Spinal cord (tissue), 10 donors: ENCODE results near the gene CRYBA4. TPM values are rescaled to one million over a fixed set of nuclear protein-coding genes. Genes with fewer than 3 reads are reported as not detected.

Experiments used
- DNase-seq, 6 donors: peaks; one replicate each; pipeline versions ENCODE4 v3.0.0 to v3.0.0-alpha.2; 2013 to 2015; ENCODE audit warnings: low spot score in 6 of 6, low read depth in 4 of 6
- H3K27ac ChIP-seq: one replicate; pipeline ENCODE4 v1.5.1; 2013; ENCODE audit warnings: low read depth, low read length, control low read depth
- H3K27me3 ChIP-seq: one replicate; pipeline ENCODE4 v1.6.1; 2013; ENCODE audit warnings: low read length; ENCODE audit not compliant: control insufficient read depth, insufficient read depth
- H3K36me3 ChIP-seq: one replicate; pipeline ENCODE4 v1.6.1; 2013; ENCODE audit warnings: low read length; ENCODE audit not compliant: control insufficient read depth, insufficient read depth
- H3K4me1 ChIP-seq: one replicate; pipeline ENCODE4 v1.6.1; 2013; ENCODE audit warnings: low read length; ENCODE audit not compliant: control insufficient read depth, insufficient read depth
- H3K4me3 ChIP-seq: one replicate; pipeline ENCODE4 v1.5.1; 2013; ENCODE audit warnings: low read depth, low read length, control low read depth
- H3K9me3 ChIP-seq: one replicate; pipeline ENCODE4 v1.6.1; 2013; ENCODE audit warnings: low read length; ENCODE audit not compliant: control insufficient read depth, insufficient read depth
- WGBS: methylation state at CpG from one replicate; pipeline ENCODE4 v1.1.5; 2013; ENCODE audit warnings: missing lambda C conversion rate; ENCODE audit not compliant: insufficient coverage; 5-methylcytosine and 5-hydroxymethylcytosine counted together
- polyA plus RNA-seq, 2 donors: library from polyadenylated mRNA; unstranded; fragments of 120-200 nt; gene quantifications; one replicate each; pipeline ENCODE4 v1.2.1, GENCODE V29; 2013; ENCODE audit not compliant: insufficient read length in 2 of 2
- total RNA-seq, 2 donors: library from RNA; depleted of rRNA in 1 of 2; stranded (reverse); fragments of 120-200 nt in 1 of 2; fragments of >200 nt in 1 of 2; gene quantifications; one replicate each; pipeline versions ENCODE4 v1.2.3 to v1.2.4, GENCODE V29; 2013 to 2014
- donor health status: healthy.

Gene CRYBA4
- total and polyA plus RNA-seq, 4 donors: not detected

- H3K27me3 ChIP-seq: peaks cover 30% of the 10 kb centered on the region
- peak within 1 kb of the TSS; percentile 44 for H3K4me3 ChIP-seq
- WGBS: 1% methylated on average over 51 of the region's 62 CpGs
- peak within 1 kb of the TSS; percentile 29 for H3K27ac ChIP-seq
- H3K4me1 ChIP-seq: peaks cover 32% of the 10 kb centered on the region
- no peaks in the 10 kb centered on the region for H3K9me3 ChIP-seq
- no peaks in the 10 kb centered on the region for H3K36me3 ChIP-seq
- peak in 2 of 6 donors; percentile 93 to 97 for DNase-seq
Observed at GRCh38 chr22:26656891-26657851, 35.4 kb downstream of the CRYBA4 start, which contains the start of gene MIAT. MIAT (plus strand) TSS chr22:26657588.

- peaks cover 30% of the 10 kb centered on the region for H3K27me3 ChIP-seq
- WGBS: 0% methylated on average over 9 of the region's 11 CpGs
Observed at GRCh38 chr22:26658161-26658560, 36.4 kb downstream of the CRYBA4 start.

GRCh38 chr22:26658671-26659478 is 37.1 kb downstream of the CRYBA4 start:
- 0% methylated on average over 24 of the region's 27 CpGs for WGBS
- Histone ChIP-seq H3K4me1 (peaks cover 32% of the 10 kb centered on the region), H3K27ac (no peak overlapping the region), H3K9me3 (no peaks in the 10 kb centered on the region), H3K36me3 (no peaks in the 10 kb centered on the region), H3K4me3 (peak overlapping the region; percentile 44), H3K27me3 (peaks cover 30% of the 10 kb centered on the region)
- peak in 2 of 6 donors; percentile 68 to 85 for DNase-seq

More at GRCh38 chr22:26658161-26658560, 36.4 kb downstream of the CRYBA4 start:
- Histone ChIP-seq H3K9me3 (no peaks in the 10 kb centered on the region), H3K27ac (no peak overlapping the region), H3K4me3 (peak overlapping the region; percentile 44), H3K36me3 (no peaks in the 10 kb centered on the region), H3K4me1 (peaks cover 32% of the 10 kb centered on the region)
- peak in 2 of 6 donors; percentile 40 to 58 for DNase-seq

GRCh38 chr22:26660356-26660755 is 38.6 kb downstream of the CRYBA4 start:
- Histone ChIP-seq H3K4me3 (no peak overlapping the region), H3K27me3 (peaks cover 30% of the 10 kb centered on the region)

GRCh38 chr22:26660961-26661578 is 39.3 kb downstream of the CRYBA4 start:
- H3K27me3 ChIP-seq: peaks cover 30% of the 10 kb centered on the region
- no peak overlapping the region for H3K4me3 ChIP-seq
- WGBS: 25% methylated on average over 5 of the region's 7 CpGs

More at GRCh38 chr22:26660356-26660755, 38.6 kb downstream of the CRYBA4 start:
- H3K4me1 ChIP-seq: peaks cover 32% of the 10 kb centered on the region
- WGBS: 93% methylated on average over 2 of the region's 6 CpGs
- no peak for DNase-seq
- no peaks in the 10 kb centered on the region for H3K9me3 ChIP-seq
- H3K27ac ChIP-seq: no peak overlapping the region
- no peaks in the 10 kb centered on the region for H3K36me3 ChIP-seq

GRCh38 chr22:26662160-26662559 is 40.4 kb downstream of the CRYBA4 start:
- no peaks in the 10 kb centered on the region for H3K9me3 ChIP-seq

More at GRCh38 chr22:26660961-26661578, 39.3 kb downstream of the CRYBA4 start:
- H3K27ac ChIP-seq: no peak overlapping the region
- H3K9me3 ChIP-seq: no peaks in the 10 kb centered on the region
- H3K36me3 ChIP-seq: peaks cover 2% of the 10 kb centered on the region
- peak in 1 of 6 donors; percentile 37 for DNase-seq
- peaks cover 32% of the 10 kb centered on the region for H3K4me1 ChIP-seq

DNA sequence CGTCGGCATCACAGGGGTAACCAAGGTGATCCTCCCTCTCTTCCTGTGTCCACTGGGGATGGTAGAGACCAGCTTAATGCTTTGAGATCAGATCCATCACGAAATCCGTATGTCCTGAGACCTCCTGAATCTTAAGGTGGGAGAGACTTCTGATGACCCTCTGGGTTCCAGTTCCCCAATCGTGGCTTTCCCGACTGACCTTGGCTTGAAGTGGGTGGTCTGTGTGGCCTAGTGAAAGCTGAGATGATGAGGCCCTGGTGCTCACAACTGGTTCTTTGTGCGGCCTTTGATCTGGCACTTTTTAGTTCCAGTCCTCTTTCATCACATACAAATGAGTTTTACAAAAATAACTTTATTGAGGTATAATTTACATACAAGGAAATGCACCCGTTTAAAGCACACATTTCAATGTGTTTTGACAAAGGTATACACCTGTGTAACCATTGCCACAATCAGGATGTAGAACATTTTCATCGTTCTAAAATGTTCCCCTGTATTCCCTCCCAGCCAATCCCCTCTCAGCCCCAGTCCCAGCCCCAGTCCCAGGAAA is 41.7 kb downstream of the CRYBA4 start:
- Histone ChIP-seq H3K27me3 (peaks cover 10% of the 10 kb centered on the region), H3K4me3 (no peak overlapping the region), H3K27ac (no peak overlapping the region), H3K4me1 (peaks cover 18% of the 10 kb centered on the region), H3K9me3 (no peaks in the 10 kb centered on the region), H3K36me3 (peaks cover 25% of the 10 kb centered on the region)
- DNase-seq: no peak
- WGBS: 77% methylated on average over 5 of the region's 9 CpGs

More at GRCh38 chr22:26662160-26662559, 40.4 kb downstream of the CRYBA4 start:
- Histone ChIP-seq H3K4me1 (peaks cover 29% of the 10 kb centered on the region), H3K36me3 (peaks cover 13% of the 10 kb centered on the region), H3K4me3 (no peak overlapping the region), H3K27me3 (peaks cover 23% of the 10 kb centered on the region), H3K27ac (no peak overlapping the region)
- 92% methylated on average over 2 of the region's 2 CpGs for WGBS
- DNase-seq: no peak

- Histone ChIP-seq H3K4me3 (no peak overlapping the region), H3K9me3 (no peaks in the 10 kb centered on the region), H3K27me3 (no peaks in the 10 kb centered on the region), H3K27ac (no peak overlapping the region), H3K36me3 (peaks cover 38% of the 10 kb centered on the region), H3K4me1 (peaks cover 12% of the 10 kb centered on the region)
- WGBS: 79% methylated on average over 2 of the region's 4 CpGs
- no peak for DNase-seq
Observed at GRCh38 chr22:26665813-26666231, 44.1 kb downstream of the CRYBA4 start.

GRCh38 chr22:26667140-26667539 is 45.4 kb downstream of the CRYBA4 start:
- H3K27me3 ChIP-seq: no peaks in the 10 kb centered on the region

More at GRCh38 chr22:26667140-26667539, 45.4 kb downstream of the CRYBA4 start:
- peaks cover 38% of the 10 kb centered on the region for H3K36me3 ChIP-seq
- no peak overlapping the region for H3K27ac ChIP-seq
- no peak for DNase-seq
- no peak overlapping the region for H3K4me3 ChIP-seq
- 85% methylated on average over 10 of the region's 13 CpGs for WGBS
- peaks cover 9% of the 10 kb centered on the region for H3K4me1 ChIP-seq
- H3K9me3 ChIP-seq: no peaks in the 10 kb centered on the region
